NCI-H2227 (cell line): ENCODE measurements around the gene ZNF467.

Source experiments
- DNase-seq: peaks from one replicate; lab custom pipeline; 2025; ENCODE audit not compliant: unreplicated experiment; lab: John Stamatoyannopoulos, UW

The ZNF467 gene

DNA sequence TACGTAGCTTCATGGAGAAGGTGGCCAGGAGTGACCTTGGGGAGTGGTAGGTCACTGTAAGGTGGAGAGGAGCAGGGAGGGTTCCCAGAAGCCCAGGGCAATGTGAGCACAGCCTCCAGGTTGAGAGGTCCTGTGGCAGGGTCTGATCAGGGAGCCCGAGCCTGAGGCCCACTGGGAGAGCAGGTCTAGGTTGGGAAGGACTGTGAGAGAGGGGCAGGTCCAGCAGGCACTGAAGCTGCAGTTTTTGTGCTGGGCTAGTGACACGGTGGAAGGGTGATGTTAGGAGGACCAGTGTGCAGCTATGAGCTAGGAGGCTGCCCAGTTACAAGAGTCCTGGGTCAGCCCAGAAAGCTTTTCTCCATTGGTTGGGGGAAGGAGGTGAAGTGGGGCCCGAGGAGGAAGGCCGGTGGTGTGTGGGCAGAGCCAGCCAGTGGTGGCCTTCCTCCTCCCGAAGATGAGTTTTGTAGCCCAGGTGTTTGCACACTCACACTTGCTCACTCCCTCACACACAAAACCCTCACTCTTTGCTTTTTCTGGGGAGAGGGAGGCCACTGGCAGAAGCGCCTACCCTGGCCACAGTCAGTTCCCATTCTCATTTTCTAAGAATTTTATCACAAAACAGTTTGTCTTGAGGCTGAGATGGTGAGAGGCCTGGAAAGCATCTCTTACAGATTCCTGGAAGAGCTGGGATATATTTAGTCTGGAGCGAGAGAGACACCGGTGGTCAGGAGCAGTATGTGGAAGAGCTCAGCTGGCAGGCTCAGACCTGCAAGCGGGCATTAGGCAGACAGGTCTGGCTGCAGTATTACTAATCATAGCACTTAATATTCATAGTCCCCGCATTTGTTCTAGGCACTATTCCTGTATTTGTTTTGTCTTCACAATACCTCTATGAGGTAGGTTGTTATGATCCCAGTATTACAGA lies 57.1 kb downstream of the ZNF467 start:
- no peak for DNase-seq

DNA sequence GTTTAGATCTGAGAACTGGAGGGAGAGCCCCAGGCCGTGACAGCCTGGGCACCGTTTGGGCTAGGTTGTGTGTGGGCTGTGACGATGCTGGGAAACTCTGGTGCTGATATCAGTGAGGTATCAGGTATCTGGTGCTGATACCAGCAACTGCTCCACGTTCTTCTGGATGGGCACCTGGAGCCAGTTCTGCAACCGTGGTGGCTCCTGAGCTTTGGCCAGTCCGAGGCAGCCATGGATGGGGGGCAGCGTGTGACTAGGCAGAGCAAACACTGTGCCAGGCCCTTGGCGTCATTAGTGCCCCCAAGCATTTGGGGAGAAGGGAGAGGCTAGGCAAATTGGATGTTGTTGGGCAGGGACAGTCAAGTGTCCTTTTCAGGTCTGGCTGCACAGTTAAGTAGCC lies 57.9 kb downstream of the ZNF467 start:
- no peak for DNase-seq

DNA sequence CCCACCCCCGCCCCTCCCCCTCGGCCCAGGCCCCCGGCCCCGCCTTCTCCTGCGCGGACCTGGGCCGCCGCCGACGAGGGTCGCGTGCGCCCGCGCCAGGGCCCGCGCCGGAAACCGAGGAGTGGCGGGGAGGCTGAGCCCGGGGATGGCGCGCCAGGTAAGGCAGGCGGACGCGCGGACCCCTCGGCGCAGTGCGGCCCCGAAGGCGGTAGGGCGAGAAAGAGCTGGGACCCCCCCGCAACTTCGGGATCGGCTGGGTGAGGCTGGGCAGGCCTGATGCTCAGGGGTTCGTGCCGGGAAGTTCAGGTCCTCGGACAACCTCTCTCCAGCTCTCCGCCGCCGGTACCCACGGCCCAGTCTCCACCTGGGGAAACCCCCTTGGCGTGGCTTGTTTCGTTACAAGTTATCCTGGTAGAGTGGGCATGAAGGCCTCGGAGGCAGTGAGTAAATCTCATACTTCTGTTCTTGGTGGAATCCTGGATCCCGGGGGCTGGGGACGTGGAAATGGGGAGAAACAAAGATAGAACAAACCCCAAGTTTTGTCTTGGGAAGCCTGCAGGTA lies 58.4 kb downstream of the ZNF467 start:
- DNase-seq: no peak
